GM12872 (cell line): ENCODE results near the gene CLCA4.

Source experiments
- CTCF ChIP-seq: IDR thresholded peaks from 3 replicates; pipeline ENCODE4 v1.5.1; 2011; ENCODE audit warnings: low read depth, mild to moderate bottlenecking, low read length, moderate library complexity; ENCODE audit not compliant: insufficient read depth

Gene CLCA4

GRCh38 chr1:86517336-86517735 is 29.5 kb upstream of the CLCA4 start:
- no peak for TF ChIP-seq CTCF

- no peak for TF ChIP-seq CTCF
These were observed 25.9 kb upstream of the CLCA4 start for GRCh38 chr1:86520789-86521521.

GRCh38 chr1:86521522-86521891 is 25.4 kb upstream of the CLCA4 start:
- no peak for TF ChIP-seq CTCF

- TF ChIP-seq CTCF = no peak
These were observed 24.6 kb upstream of the CLCA4 start for GRCh38 chr1:86522240-86522639.

- no peak for TF ChIP-seq CTCF
These were observed 23.1 kb upstream of the CLCA4 start for GRCh38 chr1:86523670-86524354.

- no peak for TF ChIP-seq CTCF
These were observed 19.6 kb upstream of the CLCA4 start for GRCh38 chr1:86527306-86527705.

GRCh38 chr1:86530211-86530845 is 16.6 kb upstream of the CLCA4 start:
- no peak for TF ChIP-seq CTCF
